K562 (cell line): ENCODE measurements around the gene NUDT6. TPM values are rescaled to one million over a fixed set of nuclear protein-coding genes. Genes with fewer than 3 reads are reported as not detected.

Experiments
- ATAC-seq: fragments of 200-7000 bp; cut with Tn5 transposase; 3 replicates; pipeline ENCODE4 v1.9.1; 2020; ENCODE audit warnings: moderate library complexity
- BruUV-seq: library from RNA; stranded (reverse); fragments of 400-500 nt; replicated peaks from 2 replicates; lab custom pipeline; 2021; lab: Mats Ljungman, UMichigan
- CTCF ChIA-PET: fragments of 300-600 bp; formaldehyde crosslinking; extraction: SDS; loops from one replicate; lab custom pipeline; 2021; ENCODE audit warnings: low intra/inter-chr PET ratio; lab: Yijun Ruan, JAX
- POLR2A ChIA-PET: fragments of 300-600, 350-650 bp; sonication (Branson Sonifier 250); formaldehyde crosslinking; extraction: SDS; loops from one replicate; lab custom pipeline; 2021; ENCODE audit warnings: antibody characterized with exemption, inconsistent platforms; lab: Yijun Ruan, JAX
- DNase-seq, 4 experiments: peaks; one replicate each; pipeline versions ENCODE4 v3.0.0 to v3.0.0-alpha.2; 2011 to 2018; ENCODE audit warnings: low spot score in 3 of 4, mixed read lengths in 3 of 4; ENCODE audit errors: extremely low read depth in 1 of 4
- FAIRE-seq: peaks from 2 replicates; lab custom pipeline; 2011; peaks lifted over from hg19 to GRCh38; lab: Jason Lieb, UNC
- H2AFZ ChIP-seq: 2 replicates; pipeline ENCODE4 v1.6.0; 2011; ENCODE audit warnings: low read depth, low read length, control low read depth, inconsistent platforms
- H3K27ac ChIP-seq: fragments of 200-600 bp; 3 replicates; pipeline ENCODE4 v1.8.0; 2011; ENCODE audit warnings: low read depth, mild to moderate bottlenecking, control low read depth, inconsistent platforms, low read length, moderate library complexity, mixed read lengths; ENCODE audit errors: extremely low read depth
- H3K27me3 ChIP-seq, 2 experiments: fragments of 300-600 bp in 1 of 2; 2 replicates in 1 of 2; 3 replicates in 1 of 2; pipeline versions ENCODE4 v1.6.0 to v1.8.0; 2011; ENCODE audit warnings: inconsistent platforms in 2 of 2, low read length in 2 of 2, mild to moderate bottlenecking in 1 of 2, mixed read lengths in 1 of 2, moderate library complexity in 1 of 2; ENCODE audit not compliant: control insufficient read depth in 2 of 2, insufficient read depth in 2 of 2
- H3K36me3 ChIP-seq: fragments of 300-600 bp; 3 replicates; pipeline ENCODE4 v1.8.0; 2011; ENCODE audit warnings: mild to moderate bottlenecking, low read length, inconsistent platforms; ENCODE audit not compliant: control insufficient read depth, insufficient read depth
- H3K4me1 ChIP-seq, 2 experiments: fragments of 200-600 bp in 1 of 2; replicated peaks in 1 of 2; 2 replicates in 1 of 2; 3 replicates in 1 of 2; pipeline versions ENCODE4 v1.5.1 to v1.8.0; 2011; ENCODE audit warnings: inconsistent platforms in 2 of 2, low read length in 2 of 2, mild to moderate bottlenecking in 1 of 2, mixed read lengths in 1 of 2, moderate library complexity in 1 of 2; ENCODE audit not compliant: control insufficient read depth in 2 of 2, insufficient read depth in 2 of 2
- H3K4me2 ChIP-seq: 2 replicates; pipeline ENCODE4 v1.6.1; 2011; ENCODE audit warnings: low read length, control low read depth, inconsistent platforms, mixed read lengths; ENCODE audit not compliant: insufficient read depth
- H3K4me3 ChIP-seq: fragments of 200-600 bp; sonication (generic), shearing (Covaris generic); 2 replicates; pipeline ENCODE4 v1.5.1; 2016; ENCODE audit warnings: control low read depth, inconsistent platforms
- H3K79me2 ChIP-seq: fragments of 200-600 bp; 3 replicates; pipeline ENCODE4 v1.8.0; 2011; ENCODE audit warnings: low read length, inconsistent platforms; ENCODE audit not compliant: control insufficient read depth, insufficient read depth
- H3K9ac ChIP-seq, 2 experiments: 2 replicates each; pipeline versions ENCODE4 v1.6.0 to v1.6.1; 2011; ENCODE audit warnings: low read depth in 2 of 2, low read length in 2 of 2, control low read depth in 1 of 2, inconsistent platforms in 1 of 2, mild to moderate bottlenecking in 1 of 2, mixed read lengths in 1 of 2; ENCODE audit not compliant: insufficient read depth in 1 of 2
- H3K9me1 ChIP-seq: one replicate; pipeline ENCODE4 v1.6.0; 2011; ENCODE audit warnings: inconsistent platforms, mild to moderate bottlenecking, low read length, moderate library complexity; ENCODE audit not compliant: control insufficient read depth, insufficient read depth
- H3K9me3 ChIP-seq: replicated peaks from 2 replicates; pipeline ENCODE4 v1.5.1; 2011; ENCODE audit warnings: low read depth, low read length, inconsistent platforms; ENCODE audit not compliant: control insufficient read depth, insufficient read depth
- H4K20me1 ChIP-seq: replicated peaks from 2 replicates; pipeline ENCODE4 v1.6.1; 2011; ENCODE audit warnings: low read length, inconsistent platforms, mixed read lengths; ENCODE audit not compliant: control insufficient read depth, insufficient read depth
- CSDE1 ChIP-seq, 2 experiments: fragments of 450-650 bp; IDR thresholded peaks; 2 replicates each; pipeline ENCODE4 v1.6.1; 2016; ENCODE audit warnings: mild to moderate bottlenecking in 1 of 2
- IRF1 ChIP-seq: sonication (generic); formaldehyde crosslinking; IDR thresholded peaks from 2 replicates; pipeline ENCODE4 v1.8.0; 2022; ENCODE audit warnings: missing genetic modification reagents, mild to moderate bottlenecking, borderline replicate concordance
- MED1 ChIP-seq: sonication (generic); formaldehyde crosslinking; IDR thresholded peaks from 2 replicates; pipeline ENCODE4 v1.8.1; 2023; ENCODE audit warnings: missing genetic modification reagents, borderline replicate concordance
- MTA3 ChIP-seq: fragments of 450-650 bp; formaldehyde crosslinking; IDR thresholded peaks from 2 replicates; pipeline ENCODE4 v1.6.1; 2017; ENCODE audit warnings: mild to moderate bottlenecking, borderline replicate concordance
- MTF1 ChIP-seq: fragments of 250-450 bp; sonication (Bioruptor Pico); IDR thresholded peaks from 2 replicates; pipeline ENCODE4 v1.9.0; 2021; ENCODE audit warnings: moderate library complexity, mild to moderate bottlenecking, inconsistent platforms, borderline replicate concordance
- PKNOX1 ChIP-seq: fragments of 450-650 bp; IDR thresholded peaks from 2 replicates; pipeline ENCODE4 v1.6.1; 2016
- RAD51 ChIP-seq: fragments of 450-650 bp; IDR thresholded peaks from 2 replicates; pipeline ENCODE4 v1.7.1; 2016; ENCODE audit warnings: low read depth, mild to moderate bottlenecking, borderline replicate concordance
- SAP30 ChIP-seq: fragments of 200-600 bp; sonication (generic); IDR thresholded peaks from 2 replicates; pipeline ENCODE4 v1.6.1; 2012; ENCODE audit warnings: borderline replicate concordance, low read depth, mild to moderate bottlenecking, moderate library complexity, low read length, control low read depth, inconsistent platforms; ENCODE audit not compliant: insufficient read depth, poor library complexity, severe bottlenecking
- SMC3 ChIP-seq: conservative IDR thresholded peaks from 2 replicates; pipeline ENCODE4 v1.6.1; 2011; ENCODE audit warnings: low read depth, low read length, improper control_type of control experiment; ENCODE audit not compliant: insufficient read depth
- ZNF146 ChIP-seq: IDR thresholded peaks from one replicate; pipeline ENCODE4 v1.6.1; 2018; ENCODE audit warnings: missing compliant biosample characterization; ENCODE audit not compliant: unreplicated experiment
- ZNF609 ChIP-seq: sonication (generic); formaldehyde crosslinking; IDR thresholded peaks from 2 replicates; pipeline ENCODE4 v1.8.1; 2023; ENCODE audit warnings: missing genetic modification reagents, mild to moderate bottlenecking, borderline replicate concordance
- ZNF639 ChIP-seq, 2 experiments: fragments of 200-800 bp in 1 of 2; sonication (Bioruptor generic) in 1 of 2; sonication (generic) in 1 of 2; formaldehyde crosslinking in 1 of 2; IDR thresholded peaks in 1 of 2; conservative IDR thresholded peaks in 1 of 2; 2 replicates each; pipeline versions ENCODE4 v1.5.0 to v1.6.1; 2016 to 2020; ENCODE audit warnings: missing compliant biosample characterization in 1 of 2, missing genetic modification characterization in 1 of 2, missing genetic modification reagents in 1 of 2
- WGBS: fragments of 100-300 bp; shearing (Covaris generic); methylation state at CpG from one replicate; pipeline ENCODE4 v1.1.6; 2016; ENCODE audit warnings: low coverage, mixed read lengths; ENCODE audit not compliant: insufficient coverage; ENCODE audit errors: missing lambda C conversion rate; 5-methylcytosine and 5-hydroxymethylcytosine counted together
- in situ Hi-C: fragments of 300-500 bp; cut with MboI; formaldehyde crosslinking; loops from 4 replicates; pipeline ENCODE4 v1.15.0; 2018; ENCODE audit warnings: inconsistent platforms, mixed read lengths
- intact Hi-C: fragments of 100-400 bp; cut with micrococcal nuclease; formaldehyde crosslinking; loops from 2 replicates; pipeline ENCODE4 v1.14.2; 2022
- polyA plus RNA-seq, 8 experiments: library from polyadenylated mRNA; depleted of rRNA in 4 of 8; stranded (reverse) in 5 of 8; unstranded in 3 of 8; fragments of >200 nt; fragmentation: Nextera tagmentation in 2 of 8; fragmentation: Illumina TruSeq in 1 of 8; extraction: Ambion mirVana in 2 of 8; extraction: Trizol in 1 of 8; gene quantifications; 2 replicates each; pipeline versions ENCODE4 v1.2.1 to v1.2.3, GENCODE V29; 2011 to 2014; ENCODE audit warnings: inconsistent platforms in 1 of 8, missing spikeins in 1 of 8
- total RNA-seq, 7 experiments: library from RNA; depleted of rRNA in 6 of 7; stranded (reverse); fragments of >200 nt in 6 of 7; fragmentation: Illumina TruSeq in 2 of 7; extraction: Trizol in 2 of 7; gene quantifications; 2 replicates each; pipeline versions ENCODE4 v1.2.1 to v1.2.3, GENCODE V29; 2011 to 2021; ENCODE audit warnings: low replicate concordance in 1 of 7

NUDT6 gene
- total and polyA plus RNA-seq, 9 of the 15 experiments (the other 6 are each of a cell fraction or from before 2014, with no cell fraction given), result 9.4 to 18.1 (median 13.4) TPM

GRCh38 chr4:122920473-122920872, 1.9 kb downstream of the NUDT6 start (continued):
- no peak for TF ChIP-seq ZNF609 (CRISPR knock-in tag)
- no peak for TF ChIP-seq MTA3

DNA sequence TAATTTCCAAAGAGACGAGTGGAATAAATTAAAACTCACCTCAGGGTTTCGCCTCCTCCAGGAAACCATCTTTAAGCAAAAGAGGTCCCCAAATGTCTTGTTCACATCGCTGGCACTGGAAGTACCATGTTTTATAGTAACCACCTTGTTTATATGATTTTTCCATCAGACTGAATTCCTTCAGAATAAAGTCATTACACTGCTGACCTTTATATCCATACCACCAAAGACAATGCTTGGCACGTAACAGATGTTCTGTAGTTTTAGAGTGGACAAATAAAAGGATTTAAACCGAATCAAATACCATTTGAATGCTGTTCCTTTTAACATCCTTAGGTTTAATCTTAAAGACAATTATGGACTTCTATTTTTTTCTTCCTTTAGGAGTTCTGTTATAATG, 4.7 kb downstream of the NUDT6 start:
- Histone ChIP-seq H3K4me1 (peaks cover 6 to 12% of the 10 kb centered on the region in 2 experiments; a peak in 3 of 5 replicates), H3K9ac (no peak overlapping the region), H3K9me3 (no peaks in the 10 kb centered on the region), H3K36me3 (peaks cover 19% of the 10 kb centered on the region), H3K79me2 (peaks cover 30% of the 10 kb centered on the region), H3K9me1 (peaks cover 3% of the 10 kb centered on the region), H3K27me3 (no peaks in the 10 kb centered on the region), H3K4me2 (no peak overlapping the region), H2AFZ (no peak overlapping the region), H3K4me3 (no peak overlapping the region), H4K20me1 (no peaks in the 10 kb centered on the region), H3K27ac (no peak overlapping the region)
- ChIA-PET CTCF (no interaction called here), POLR2A (no interaction called here)
- ATAC-seq (no peak), DNase-seq (no peak), FAIRE-seq (no peak)
- in situ Hi-C loops, result loop anchor here (25.0 kb wide), 1 partner anchor 1055 kb away; the partner anchor contains the start of gene BBS7
- BruUV-seq, result no TSS peak
- 91% methylated on average over 5 of the region's 5 CpGs for WGBS
- intact Hi-C loops, result no loop called here
- no peak for TF ChIP-seq ZNF639 (CRISPR knock-in tag; conservative IDR thresholded peaks at IDR 0.05 in 1 of 2, IDR thresholded peaks at IDR 0.05 in 1 of 2)
- TF ChIP-seq MED1 (CRISPR knock-in tag), result no peak
- no peak for TF ChIP-seq ZNF146 (CRISPR knock-in tag)
- TF ChIP-seq CSDE1 (IDR thresholded peaks at IDR 0.05), result no peak
- no peak for TF ChIP-seq IRF1 (CRISPR knock-in tag)
- TF ChIP-seq SAP30, result no peak
- TF ChIP-seq PKNOX1, result no peak
- TF ChIP-seq MTF1 (CRISPR knock-in tag), result no peak
- TF ChIP-seq SMC3, result no peak
- TF ChIP-seq RAD51, result no peak
